PFSK-1 (cell line): Measurements from ENCODE around the gene VPS13D.

Experiments
- FOXP2 ChIP-seq: optimal IDR thresholded peaks from 2 replicates; pipeline ENCODE3; 2011; ENCODE audit warnings: borderline replicate concordance, control low read depth, inconsistent platforms; ENCODE audit not compliant: insufficient read depth; ENCODE audit errors: extremely low read length, extremely low read depth
- POLR2AphosphoS5 ChIP-seq: IDR thresholded peaks from 2 replicates; pipeline ENCODE4 v1.6.1; 2012; ENCODE audit warnings: low read depth, mild to moderate bottlenecking, control low read depth, low read length, moderate library complexity
- SIN3A ChIP-seq: IDR thresholded peaks from 2 replicates; pipeline ENCODE4 v1.6.1; 2012; ENCODE audit warnings: mild to moderate bottlenecking, low read length, moderate library complexity, borderline replicate concordance; ENCODE audit not compliant: insufficient read depth
- TAF1 ChIP-seq: IDR thresholded peaks from 2 replicates; pipeline ENCODE4 v1.6.1; 2012; ENCODE audit warnings: low read length, control low read depth, borderline replicate concordance; ENCODE audit not compliant: insufficient read depth
- TF ChIP-seq, protein P1 (sequence below), 2 experiments: IDR thresholded peaks; 2 replicates each; pipeline versions ENCODE4 v1.6.1 to v1.8.0; 2011 to 2012; ENCODE audit warnings: low read depth in 2 of 2, low read length in 2 of 2, control low read depth in 1 of 2, inconsistent platforms in 1 of 2, mild to moderate bottlenecking in 1 of 2, moderate library complexity in 1 of 2; ENCODE audit not compliant: insufficient read depth in 1 of 2

Gene VPS13D

GRCh38 chr1:12460911-12461621 lies 231.2 kb downstream of the VPS13D start:
- no peak for TF ChIP-seq SIN3A
- no peak for TF ChIP-seq TAF1
- TF ChIP-seq, protein P1, sequence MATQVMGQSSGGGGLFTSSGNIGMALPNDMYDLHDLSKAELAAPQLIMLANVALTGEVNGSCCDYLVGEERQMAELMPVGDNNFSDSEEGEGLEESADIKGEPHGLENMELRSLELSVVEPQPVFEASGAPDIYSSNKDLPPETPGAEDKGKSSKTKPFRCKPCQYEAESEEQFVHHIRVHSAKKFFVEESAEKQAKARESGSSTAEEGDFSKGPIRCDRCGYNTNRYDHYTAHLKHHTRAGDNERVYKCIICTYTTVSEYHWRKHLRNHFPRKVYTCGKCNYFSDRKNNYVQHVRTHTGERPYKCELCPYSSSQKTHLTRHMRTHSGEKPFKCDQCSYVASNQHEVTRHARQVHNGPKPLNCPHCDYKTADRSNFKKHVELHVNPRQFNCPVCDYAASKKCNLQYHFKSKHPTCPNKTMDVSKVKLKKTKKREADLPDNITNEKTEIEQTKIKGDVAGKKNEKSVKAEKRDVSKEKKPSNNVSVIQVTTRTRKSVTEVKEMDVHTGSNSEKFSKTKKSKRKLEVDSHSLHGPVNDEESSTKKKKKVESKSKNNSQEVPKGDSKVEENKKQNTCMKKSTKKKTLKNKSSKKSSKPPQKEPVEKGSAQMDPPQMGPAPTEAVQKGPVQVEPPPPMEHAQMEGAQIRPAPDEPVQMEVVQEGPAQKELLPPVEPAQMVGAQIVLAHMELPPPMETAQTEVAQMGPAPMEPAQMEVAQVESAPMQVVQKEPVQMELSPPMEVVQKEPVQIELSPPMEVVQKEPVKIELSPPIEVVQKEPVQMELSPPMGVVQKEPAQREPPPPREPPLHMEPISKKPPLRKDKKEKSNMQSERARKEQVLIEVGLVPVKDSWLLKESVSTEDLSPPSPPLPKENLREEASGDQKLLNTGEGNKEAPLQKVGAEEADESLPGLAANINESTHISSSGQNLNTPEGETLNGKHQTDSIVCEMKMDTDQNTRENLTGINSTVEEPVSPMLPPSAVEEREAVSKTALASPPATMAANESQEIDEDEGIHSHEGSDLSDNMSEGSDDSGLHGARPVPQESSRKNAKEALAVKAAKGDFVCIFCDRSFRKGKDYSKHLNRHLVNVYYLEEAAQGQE (IDR thresholded peaks at IDR 0.05; ENCODE audit: insufficient read depth in 1 of 2, low read depth in 2 of 2, low read length in 2 of 2): no peak
- no peak for TF ChIP-seq FOXP2
- TF ChIP-seq POLR2AphosphoS5: no peak

- TF ChIP-seq POLR2AphosphoS5: no peak
- TF ChIP-seq TAF1: no peak
- TF ChIP-seq FOXP2: no peak
- TF ChIP-seq, protein P1 (IDR thresholded peaks at IDR 0.05; ENCODE audit: insufficient read depth in 1 of 2, low read depth in 2 of 2, low read length in 2 of 2): no peak
- no peak for TF ChIP-seq SIN3A
Observed at GRCh38 chr1:12461754-12462153, 231.9 kb downstream of the VPS13D start.

DNA sequence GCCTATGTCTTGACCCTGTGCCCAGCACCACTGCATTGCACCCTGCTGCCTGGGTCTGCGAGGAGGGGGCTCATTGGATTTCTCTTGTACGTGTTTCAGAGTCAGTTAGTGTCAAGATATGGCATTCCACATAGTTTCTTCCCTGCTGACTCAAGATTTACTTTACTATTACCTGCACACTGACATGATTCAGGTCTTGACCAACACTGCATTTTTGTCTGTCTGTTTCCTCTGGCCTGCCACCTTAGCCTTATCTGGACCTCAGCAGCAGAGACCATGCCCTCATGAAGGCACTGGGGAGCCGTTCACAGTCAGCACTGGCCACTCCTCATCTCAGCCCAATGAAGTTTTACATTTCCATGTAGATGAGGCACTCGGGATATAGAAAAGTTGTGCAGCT lies 232.8 kb downstream of the VPS13D start:
- no peak for TF ChIP-seq SIN3A
- TF ChIP-seq FOXP2: no peak
- TF ChIP-seq, protein P1 (IDR thresholded peaks at IDR 0.05; ENCODE audit: insufficient read depth in 1 of 2, low read depth in 2 of 2, low read length in 2 of 2): no peak
- no peak for TF ChIP-seq POLR2AphosphoS5
- TF ChIP-seq TAF1: no peak

GRCh38 chr1:12464045-12464461 lies 234.2 kb downstream of the VPS13D start:
- no peak for TF ChIP-seq FOXP2
- no peak for TF ChIP-seq TAF1
- TF ChIP-seq, protein P1 (IDR thresholded peaks at IDR 0.05; ENCODE audit: insufficient read depth in 1 of 2, low read depth in 2 of 2, low read length in 2 of 2): no peak

GRCh38 chr1:12464598-12465056 lies 234.8 kb downstream of the VPS13D start:
- no peak for TF ChIP-seq SIN3A
- TF ChIP-seq FOXP2: no peak
